GM12873 (cell line): Measurements from ENCODE around the gene HMGCL.

Experiments
- TF ChIP-seq, protein P1 (sequence below): IDR thresholded peaks from 2 replicates; pipeline ENCODE4 v1.5.1; 2012; ENCODE audit warnings: low read depth, mild to moderate bottlenecking, moderate library complexity, low read length, control low read depth; ENCODE audit not compliant: insufficient read depth; ENCODE audit errors: missing control alignments

Gene HMGCL

DNA sequence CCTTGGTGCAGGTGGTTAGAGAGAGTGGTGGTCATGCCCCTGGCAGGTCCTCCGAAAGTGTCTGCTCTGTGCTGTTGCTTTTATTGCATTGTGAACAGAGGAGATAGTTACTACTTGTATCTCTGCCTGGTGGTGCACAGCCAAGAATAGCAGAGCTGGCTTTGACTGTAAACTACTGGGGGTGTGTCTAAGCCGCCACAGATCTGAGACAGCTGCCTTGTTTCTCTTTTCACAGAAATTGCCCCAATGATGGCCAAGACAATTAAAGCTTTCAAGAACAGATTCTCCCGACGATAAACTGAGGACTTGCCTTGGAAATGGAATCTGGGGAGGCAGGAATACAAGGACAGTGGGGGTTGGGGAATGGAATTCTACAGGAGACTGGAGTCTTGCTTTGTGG, 66.0 kb downstream of the HMGCL start:
- TF ChIP-seq, protein P1, sequence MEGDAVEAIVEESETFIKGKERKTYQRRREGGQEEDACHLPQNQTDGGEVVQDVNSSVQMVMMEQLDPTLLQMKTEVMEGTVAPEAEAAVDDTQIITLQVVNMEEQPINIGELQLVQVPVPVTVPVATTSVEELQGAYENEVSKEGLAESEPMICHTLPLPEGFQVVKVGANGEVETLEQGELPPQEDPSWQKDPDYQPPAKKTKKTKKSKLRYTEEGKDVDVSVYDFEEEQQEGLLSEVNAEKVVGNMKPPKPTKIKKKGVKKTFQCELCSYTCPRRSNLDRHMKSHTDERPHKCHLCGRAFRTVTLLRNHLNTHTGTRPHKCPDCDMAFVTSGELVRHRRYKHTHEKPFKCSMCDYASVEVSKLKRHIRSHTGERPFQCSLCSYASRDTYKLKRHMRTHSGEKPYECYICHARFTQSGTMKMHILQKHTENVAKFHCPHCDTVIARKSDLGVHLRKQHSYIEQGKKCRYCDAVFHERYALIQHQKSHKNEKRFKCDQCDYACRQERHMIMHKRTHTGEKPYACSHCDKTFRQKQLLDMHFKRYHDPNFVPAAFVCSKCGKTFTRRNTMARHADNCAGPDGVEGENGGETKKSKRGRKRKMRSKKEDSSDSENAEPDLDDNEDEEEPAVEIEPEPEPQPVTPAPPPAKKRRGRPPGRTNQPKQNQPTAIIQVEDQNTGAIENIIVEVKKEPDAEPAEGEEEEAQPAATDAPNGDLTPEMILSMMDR, result no peak

DNA sequence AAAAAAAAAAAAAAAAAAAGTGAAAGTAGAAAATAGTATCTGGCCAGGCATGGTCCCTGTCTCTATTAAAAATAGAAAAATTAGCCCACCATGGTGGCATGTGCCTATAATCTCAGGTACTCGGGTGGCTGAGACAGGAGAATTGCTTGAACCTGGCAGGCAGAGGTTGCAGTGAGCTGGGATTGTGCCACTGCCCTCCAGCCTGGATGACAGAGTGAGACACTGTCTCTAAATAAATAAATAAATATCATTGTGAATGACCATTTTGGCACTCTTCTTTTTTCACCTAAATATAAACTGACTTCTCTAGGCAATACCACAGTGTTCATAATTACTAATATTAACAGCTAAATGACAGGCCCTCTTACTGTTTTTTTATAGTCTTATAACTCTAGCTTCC, 67.4 kb downstream of the HMGCL start:
- TF ChIP-seq, protein P1, result no peak

DNA sequence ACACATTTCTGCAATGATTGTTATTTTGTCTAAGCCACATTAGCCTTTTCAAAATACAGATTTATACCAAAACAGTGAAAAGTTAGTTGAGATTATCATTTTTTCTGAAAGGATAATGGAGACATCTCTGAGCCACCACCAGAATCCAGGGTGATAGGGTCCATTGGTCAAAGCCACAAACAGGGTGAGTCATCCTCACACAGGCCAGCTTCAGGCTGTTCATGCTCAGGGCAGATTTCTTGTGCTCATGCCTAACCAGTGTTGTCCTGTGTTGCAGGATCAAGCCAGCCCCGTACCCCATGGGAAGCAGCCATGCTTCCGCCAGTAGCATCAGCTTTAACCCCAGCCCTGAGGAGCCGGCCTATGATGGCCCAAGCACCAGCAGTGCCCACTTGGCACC, 68.6 kb downstream of the HMGCL start:
- TF ChIP-seq, protein P1, result no peak

DNA sequence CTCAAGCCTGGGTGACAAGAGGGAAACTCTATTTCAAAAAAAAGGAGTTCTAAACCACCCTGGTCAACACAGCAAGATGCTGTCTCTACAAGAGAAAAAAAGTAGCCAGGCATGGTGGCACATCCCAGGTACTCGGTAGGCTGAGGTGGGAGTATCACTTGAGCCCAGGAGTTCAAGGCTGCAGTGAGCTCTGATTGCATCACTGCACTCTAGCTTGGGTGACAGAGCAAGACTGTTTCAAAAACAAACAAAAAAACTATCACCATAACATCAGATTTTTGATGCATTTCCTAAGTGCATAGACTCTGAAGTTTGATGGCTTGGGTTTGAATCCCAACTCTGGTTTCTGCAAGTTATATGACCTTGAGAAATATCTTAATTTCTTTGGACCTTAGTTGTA, 72.3 kb downstream of the HMGCL start:
- TF ChIP-seq, protein P1, result no peak
